Measurements from ENCODE around the gene CLDN7.

Gene CLDN7

DNA sequence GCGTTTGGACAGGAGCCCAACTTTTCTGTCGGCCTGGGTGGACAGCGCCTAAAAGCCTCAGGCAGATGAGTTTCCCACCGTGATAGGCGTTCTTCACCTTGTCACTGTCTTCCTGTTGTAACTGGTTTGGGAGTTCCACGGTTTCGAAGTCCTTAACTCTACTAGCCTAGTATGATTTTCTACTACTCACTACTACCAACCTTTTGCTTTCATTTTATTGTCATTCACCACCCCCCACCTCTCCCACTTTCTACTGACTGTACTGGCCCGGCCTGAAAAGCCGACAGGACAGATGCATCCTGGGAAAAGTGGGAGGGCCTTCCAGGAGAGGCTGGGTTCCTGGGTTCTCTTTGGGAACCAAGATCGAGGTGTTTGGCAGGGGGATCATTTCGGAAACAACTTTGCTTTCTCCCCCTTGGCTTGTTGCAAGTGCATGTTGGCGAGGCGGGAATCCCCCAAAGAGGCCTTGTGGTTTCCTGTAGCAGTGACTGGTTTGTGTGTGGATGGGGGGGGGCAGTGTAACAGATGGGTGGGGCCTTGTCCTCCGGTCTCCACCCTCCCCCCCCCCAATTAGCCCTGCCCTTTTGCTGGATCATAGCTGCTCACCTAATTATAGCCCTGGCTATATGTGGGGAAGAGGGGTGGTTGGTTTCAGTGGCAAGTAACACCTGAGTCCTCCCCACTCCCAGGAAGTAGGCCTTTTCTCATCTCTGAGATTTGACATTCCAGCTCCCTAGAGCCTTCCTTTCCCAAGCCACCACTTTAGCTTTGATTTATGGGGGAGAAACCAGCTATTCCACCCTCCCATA, 46.6 kb upstream of the CLDN7 start:
- H3K79me2 ChIP-seq (ENCODE audit: insufficient read depth, low read length), result peaks cover 28% of the 10 kb centered on the region
- H3K27me3 ChIP-seq (ENCODE audit: insufficient read depth, low read length), result no peaks in the 10 kb centered on the region
- H3F3A ChIP-seq (ENCODE audit: insufficient read depth, low read length), result peaks cover 22% of the 10 kb centered on the region
- peak overlapping the region; percentile 81 for H3K4me2 ChIP-seq (ENCODE audit: low read length)
- no peaks in the 10 kb centered on the region for H3K9me3 ChIP-seq (ENCODE audit: low read length)
- peaks cover 60% of the 10 kb centered on the region for H3K36me3 ChIP-seq (ENCODE audit: insufficient read depth, low read length)
- H4K20me1 ChIP-seq (ENCODE audit: insufficient read depth, low read length), result peaks cover 4% of the 10 kb centered on the region; the same call in 1 of the 2 replicates
- peak overlapping the region; percentile 95 for H3K27ac ChIP-seq (ENCODE audit: low read depth, low read length, poor library complexity, severe bottlenecking)
- H3K9me2 ChIP-seq (ENCODE audit: low read depth, low read length), result no peaks in the 10 kb centered on the region
- H3K4me1 ChIP-seq (ENCODE audit: insufficient read depth, low read length, severe bottlenecking), result peaks cover 44% of the 10 kb centered on the region
- TF ChIP-seq CTCF (IDR thresholded peaks at IDR 0.05; ENCODE audit: low read length) (no peak), EZH2 (IDR thresholded peaks at IDR 0.05; ENCODE audit: borderline replicate concordance, low read length) (no peak)
- peak overlapping the region; percentile 94 for H3K4me3 ChIP-seq (ENCODE audit: low read depth, low read length, poor library complexity, severe bottlenecking)
- H3K9ac ChIP-seq (ENCODE audit: low read length), result peak overlapping the region; percentile 97
- no peak overlapping the region for H2AFZ ChIP-seq (ENCODE audit: low read length)

- H3K27ac ChIP-seq (ENCODE audit: low read depth, low read length, poor library complexity, severe bottlenecking), result peak overlapping the region; percentile 95
- H3K9me2 ChIP-seq (ENCODE audit: low read depth, low read length), result no peaks in the 10 kb centered on the region
- peak overlapping the region; percentile 97 for H3K9ac ChIP-seq (ENCODE audit: low read length)
- H3K36me3 ChIP-seq (ENCODE audit: insufficient read depth, low read length), result peaks cover 51% of the 10 kb centered on the region
- H3K9me3 ChIP-seq (ENCODE audit: low read length), result no peaks in the 10 kb centered on the region
- peak overlapping the region; percentile 81 for H3K4me2 ChIP-seq (ENCODE audit: low read length)
- peaks cover 28% of the 10 kb centered on the region for H3K79me2 ChIP-seq (ENCODE audit: insufficient read depth, low read length)
- H2AFZ ChIP-seq (ENCODE audit: low read length), result no peak overlapping the region
- H3K4me1 ChIP-seq (ENCODE audit: insufficient read depth, low read length, severe bottlenecking), result peaks cover 36% of the 10 kb centered on the region
- no peaks in the 10 kb centered on the region for H3K27me3 ChIP-seq (ENCODE audit: insufficient read depth, low read length)
- TF ChIP-seq EZH2 (IDR thresholded peaks at IDR 0.05; ENCODE audit: borderline replicate concordance, low read length) (no peak), CTCF (IDR thresholded peaks at IDR 0.05; ENCODE audit: low read length) (no peak)
- H3K4me3 ChIP-seq (ENCODE audit: low read depth, low read length, poor library complexity, severe bottlenecking), result peak overlapping the region; percentile 94
- H3F3A ChIP-seq (ENCODE audit: insufficient read depth, low read length), result peaks cover 14% of the 10 kb centered on the region
- peaks cover 4% of the 10 kb centered on the region; the same call in 1 of the 2 replicates for H4K20me1 ChIP-seq (ENCODE audit: insufficient read depth, low read length)
Measured at GRCh38 chr17:7307686-7308624, 45.7 kb upstream of the CLDN7 start.

GRCh38 chr17:7306911-7307685, 44.8 kb upstream of the CLDN7 start, which contains the start of gene EIF5A:
EIF5A (plus strand) TSS chr17:7307628; CDS start chr17:7309636, 2,008 bp downstream.
- Histone ChIP-seq H3K9me2 (ENCODE audit: low read depth, low read length) (no peaks in the 10 kb centered on the region), H3K4me1 (ENCODE audit: insufficient read depth, low read length, severe bottlenecking) (peaks cover 30% of the 10 kb centered on the region), H3F3A (ENCODE audit: insufficient read depth, low read length) (peaks cover 10% of the 10 kb centered on the region), H3K36me3 (ENCODE audit: insufficient read depth, low read length) (peaks cover 42% of the 10 kb centered on the region), H3K27ac (ENCODE audit: low read depth, low read length, poor library complexity, severe bottlenecking) (peak within 1 kb of the TSS; percentile 95), H3K4me2 (ENCODE audit: low read length) (peak within 1 kb of the TSS; percentile 81), H4K20me1 (ENCODE audit: insufficient read depth, low read length) (peaks cover 4% of the 10 kb centered on the region; the same call in 1 of the 2 replicates), H3K9me3 (ENCODE audit: low read length) (no peaks in the 10 kb centered on the region), H3K79me2 (ENCODE audit: insufficient read depth, low read length) (peaks cover 28% of the 10 kb centered on the region), H3K27me3 (ENCODE audit: insufficient read depth, low read length) (no peaks in the 10 kb centered on the region), H2AFZ (ENCODE audit: low read length) (no peak within 1 kb of the TSS), H3K4me3 (ENCODE audit: low read depth, low read length, poor library complexity, severe bottlenecking) (peak within 1 kb of the TSS; percentile 94), H3K9ac (ENCODE audit: low read length) (peak within 1 kb of the TSS; percentile 97)
- no peak for TF ChIP-seq CTCF (IDR thresholded peaks at IDR 0.05; ENCODE audit: low read length)
- no peak for TF ChIP-seq EZH2 (IDR thresholded peaks at IDR 0.05; ENCODE audit: borderline replicate concordance, low read length)
